ENCODE results near the gene EIF4B.

- TF ChIP-seq, protein P1, sequence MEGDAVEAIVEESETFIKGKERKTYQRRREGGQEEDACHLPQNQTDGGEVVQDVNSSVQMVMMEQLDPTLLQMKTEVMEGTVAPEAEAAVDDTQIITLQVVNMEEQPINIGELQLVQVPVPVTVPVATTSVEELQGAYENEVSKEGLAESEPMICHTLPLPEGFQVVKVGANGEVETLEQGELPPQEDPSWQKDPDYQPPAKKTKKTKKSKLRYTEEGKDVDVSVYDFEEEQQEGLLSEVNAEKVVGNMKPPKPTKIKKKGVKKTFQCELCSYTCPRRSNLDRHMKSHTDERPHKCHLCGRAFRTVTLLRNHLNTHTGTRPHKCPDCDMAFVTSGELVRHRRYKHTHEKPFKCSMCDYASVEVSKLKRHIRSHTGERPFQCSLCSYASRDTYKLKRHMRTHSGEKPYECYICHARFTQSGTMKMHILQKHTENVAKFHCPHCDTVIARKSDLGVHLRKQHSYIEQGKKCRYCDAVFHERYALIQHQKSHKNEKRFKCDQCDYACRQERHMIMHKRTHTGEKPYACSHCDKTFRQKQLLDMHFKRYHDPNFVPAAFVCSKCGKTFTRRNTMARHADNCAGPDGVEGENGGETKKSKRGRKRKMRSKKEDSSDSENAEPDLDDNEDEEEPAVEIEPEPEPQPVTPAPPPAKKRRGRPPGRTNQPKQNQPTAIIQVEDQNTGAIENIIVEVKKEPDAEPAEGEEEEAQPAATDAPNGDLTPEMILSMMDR (IDR thresholded peaks at IDR 0.05) = no peak
- no peak for TF ChIP-seq ZFX (IDR thresholded peaks at IDR 0.05; ENCODE audit: borderline replicate concordance)
Observed at GRCh38 chr12:53065470-53065869, 59.2 kb downstream of the EIF4B start.

Measured in 22Rv1 (cell line).